Parathyroid adenoma (tissue), 2 donors: ENCODE data around the gene ITGB5.
A peak's percentile ranks its signal among the peaks of the same experiment; 100 is the strongest.

Experiments
- H2AFZ ChIP-seq: fragments of 300-600 bp; sonication (generic); one replicate; pipeline ENCODE4 v1.7.0; 2017; ENCODE audit warnings: antibody characterized with exemption, mild to moderate bottlenecking
- H3K27ac ChIP-seq: fragments of 300-600 bp; sonication (generic); one replicate; pipeline ENCODE4 v1.7.0; 2017
- H3K27me3 ChIP-seq: fragments of 300-600 bp; sonication (generic); one replicate; pipeline ENCODE4 v1.7.0; 2017; ENCODE audit warnings: low read length; ENCODE audit not compliant: control insufficient read depth, insufficient read depth
- H3K36me3 ChIP-seq: fragments of 300-600 bp; sonication (generic); one replicate; pipeline ENCODE4 v1.7.0; 2017; ENCODE audit warnings: low read length; ENCODE audit not compliant: control insufficient read depth, insufficient read depth
- H3K4me1 ChIP-seq: fragments of 300-600 bp; sonication (generic); one replicate; pipeline ENCODE4 v1.7.0; 2017; ENCODE audit warnings: control low read depth
- H3K4me2 ChIP-seq: fragments of 300-600 bp; sonication (generic); one replicate; pipeline ENCODE4 v1.7.0; 2017; ENCODE audit warnings: low read length
- H3K4me3 ChIP-seq: fragments of 300-600 bp; sonication (generic); one replicate; pipeline ENCODE4 v1.7.0; 2017; ENCODE audit warnings: low read depth, low read length
- H3K79me2 ChIP-seq: fragments of 300-600 bp; sonication (generic); one replicate; pipeline ENCODE4 v1.7.0; 2017; ENCODE audit warnings: control low read depth
- H3K9ac ChIP-seq: fragments of 300-600 bp; sonication (generic); one replicate; pipeline ENCODE4 v1.7.0; 2017; ENCODE audit warnings: mild to moderate bottlenecking
- H3K9me3 ChIP-seq: fragments of 300-600 bp; sonication (generic); one replicate; pipeline ENCODE4 v1.7.0; 2017; ENCODE audit warnings: low read length; ENCODE audit not compliant: control insufficient read depth
- TF ChIP-seq, protein P1 (sequence below): fragments of 300-600 bp; sonication (generic); IDR thresholded peaks from one replicate; pipeline ENCODE4 v1.7.0; 2017; ENCODE audit warnings: antibody characterized with exemption, mild to moderate bottlenecking
- donor health status: primary hyperparathyroidism.

The ITGB5 gene

DNA sequence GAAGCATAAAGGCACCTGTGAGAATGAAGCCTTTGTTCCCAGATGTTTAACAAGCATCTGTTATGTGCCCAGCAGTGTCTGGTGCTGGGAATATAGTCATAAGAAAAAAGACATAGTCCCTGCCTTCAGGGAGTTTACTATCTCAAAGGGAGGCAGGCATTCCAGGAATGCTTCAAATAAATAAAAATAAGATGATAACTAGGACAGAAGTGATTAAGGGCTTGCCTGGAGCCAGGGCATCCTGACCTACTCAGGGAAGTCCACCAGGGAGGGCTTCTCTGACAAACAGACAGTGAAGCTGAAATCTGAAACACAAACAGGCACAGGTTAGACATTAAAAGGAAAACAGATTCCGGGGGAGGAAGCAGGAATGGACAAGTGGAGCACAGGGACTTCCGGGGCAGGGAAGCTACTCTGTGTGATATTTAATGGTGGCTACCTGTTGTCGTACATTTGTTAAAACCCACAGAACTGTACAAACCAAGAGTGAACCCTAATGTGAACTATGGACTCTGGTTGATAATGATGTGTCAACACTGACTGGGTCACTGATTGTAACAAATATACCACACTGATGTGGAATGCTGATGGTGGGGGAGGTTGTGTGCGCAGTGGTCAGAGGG lies 53.3 kb downstream of the ITGB5 start:
- Histone ChIP-seq H3K4me3 (no peak overlapping the region), H3K27ac (peak overlapping the region; percentile 6), H3K4me2 (no peak overlapping the region), H3K79me2 (peaks cover 8% of the 10 kb centered on the region), H3K27me3 (no peaks in the 10 kb centered on the region), H3K9ac (no peak overlapping the region), H3K4me1 (peaks cover 31% of the 10 kb centered on the region), H3K9me3 (no peaks in the 10 kb centered on the region), H3K36me3 (no peaks in the 10 kb centered on the region), H2AFZ (no peak overlapping the region)
- TF ChIP-seq, protein P1, sequence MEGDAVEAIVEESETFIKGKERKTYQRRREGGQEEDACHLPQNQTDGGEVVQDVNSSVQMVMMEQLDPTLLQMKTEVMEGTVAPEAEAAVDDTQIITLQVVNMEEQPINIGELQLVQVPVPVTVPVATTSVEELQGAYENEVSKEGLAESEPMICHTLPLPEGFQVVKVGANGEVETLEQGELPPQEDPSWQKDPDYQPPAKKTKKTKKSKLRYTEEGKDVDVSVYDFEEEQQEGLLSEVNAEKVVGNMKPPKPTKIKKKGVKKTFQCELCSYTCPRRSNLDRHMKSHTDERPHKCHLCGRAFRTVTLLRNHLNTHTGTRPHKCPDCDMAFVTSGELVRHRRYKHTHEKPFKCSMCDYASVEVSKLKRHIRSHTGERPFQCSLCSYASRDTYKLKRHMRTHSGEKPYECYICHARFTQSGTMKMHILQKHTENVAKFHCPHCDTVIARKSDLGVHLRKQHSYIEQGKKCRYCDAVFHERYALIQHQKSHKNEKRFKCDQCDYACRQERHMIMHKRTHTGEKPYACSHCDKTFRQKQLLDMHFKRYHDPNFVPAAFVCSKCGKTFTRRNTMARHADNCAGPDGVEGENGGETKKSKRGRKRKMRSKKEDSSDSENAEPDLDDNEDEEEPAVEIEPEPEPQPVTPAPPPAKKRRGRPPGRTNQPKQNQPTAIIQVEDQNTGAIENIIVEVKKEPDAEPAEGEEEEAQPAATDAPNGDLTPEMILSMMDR: no peak

DNA sequence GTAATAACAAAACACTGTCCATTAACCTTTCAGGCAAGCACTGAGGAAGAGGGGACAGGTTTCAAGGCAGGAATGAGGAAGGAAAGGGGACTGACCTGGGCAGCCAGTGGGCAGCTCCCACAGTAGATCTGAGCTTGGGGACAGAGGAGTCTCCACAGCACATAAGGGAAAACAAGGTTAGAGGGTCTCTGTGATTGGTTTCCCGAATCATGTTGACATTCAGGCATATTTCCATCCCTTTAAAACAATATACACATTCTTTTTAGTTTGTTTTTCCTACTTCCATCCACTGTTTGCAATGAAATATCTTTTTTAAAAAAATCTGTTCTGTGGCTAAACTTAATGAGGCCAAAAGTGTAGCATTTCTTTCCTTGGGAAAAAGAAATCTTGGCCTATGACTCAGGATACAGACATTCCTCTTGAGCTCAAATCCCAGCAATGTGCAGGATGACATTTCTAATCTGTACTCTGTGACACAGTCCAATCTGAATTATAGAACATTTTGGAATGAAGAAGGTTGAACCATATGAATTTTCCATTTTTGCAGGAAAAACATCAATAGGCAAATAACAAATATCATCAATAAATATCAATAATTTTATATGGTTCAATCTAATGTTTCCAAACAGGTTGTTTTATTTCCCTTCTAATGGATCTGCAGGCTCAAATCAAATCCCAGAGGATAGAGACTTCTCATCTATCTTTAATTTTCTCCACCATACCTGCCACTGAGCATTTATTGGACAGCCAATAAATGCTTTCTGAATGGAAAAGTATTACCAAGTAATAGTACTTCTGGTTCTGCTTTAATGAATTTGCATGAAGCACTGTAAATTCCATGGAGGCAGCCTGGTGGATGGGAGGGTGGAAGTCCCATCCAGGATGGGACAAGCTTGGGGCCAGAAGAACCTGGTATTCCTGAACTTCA lies 54.1 kb downstream of the ITGB5 start:
- H2AFZ ChIP-seq: no peak overlapping the region
- H3K4me3 ChIP-seq: no peak overlapping the region
- H3K36me3 ChIP-seq: no peaks in the 10 kb centered on the region
- H3K9me3 ChIP-seq: no peaks in the 10 kb centered on the region
- H3K4me2 ChIP-seq: no peak overlapping the region
- TF ChIP-seq, protein P1: no peak
- peaks cover 8% of the 10 kb centered on the region for H3K79me2 ChIP-seq
- no peaks in the 10 kb centered on the region for H3K27me3 ChIP-seq
- peaks cover 29% of the 10 kb centered on the region for H3K4me1 ChIP-seq
- H3K27ac ChIP-seq: peak overlapping the region; percentile 29
- no peak overlapping the region for H3K9ac ChIP-seq

DNA sequence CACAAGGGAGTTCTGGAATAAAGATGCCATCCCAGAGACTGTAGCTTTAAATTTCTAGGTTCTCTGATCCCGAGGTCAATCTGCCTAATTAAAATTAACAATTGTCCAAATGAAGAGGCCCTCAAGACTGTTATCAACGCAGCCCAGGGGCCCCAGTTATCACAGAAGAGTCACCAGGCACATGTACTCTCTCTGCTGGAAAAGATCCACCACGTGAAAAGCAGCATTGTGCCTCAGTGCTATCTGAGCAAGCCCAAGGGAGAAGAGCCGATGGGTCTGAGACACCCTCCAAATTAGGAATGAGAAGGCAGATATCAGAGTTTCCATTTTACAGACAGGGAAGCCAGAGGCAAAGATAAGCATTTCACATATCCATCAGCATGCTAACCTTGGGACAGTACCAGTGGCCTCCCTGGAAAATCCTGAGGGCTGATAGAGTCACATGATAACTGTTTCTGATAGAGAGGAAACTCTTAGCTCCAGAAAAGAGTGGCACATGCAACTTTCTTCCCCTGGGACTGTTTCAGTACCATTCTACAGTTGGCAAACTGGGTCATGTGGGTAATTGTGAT lies 55.5 kb downstream of the ITGB5 start:
- Histone ChIP-seq H3K9ac (no peak overlapping the region), H3K36me3 (no peaks in the 10 kb centered on the region), H3K9me3 (no peaks in the 10 kb centered on the region), H3K4me1 (peaks cover 16% of the 10 kb centered on the region), H3K27ac (no peak overlapping the region), H3K4me2 (no peak overlapping the region), H3K4me3 (no peak overlapping the region), H3K27me3 (no peaks in the 10 kb centered on the region), H2AFZ (no peak overlapping the region), H3K79me2 (peaks cover 8% of the 10 kb centered on the region)
- TF ChIP-seq, protein P1: no peak

DNA sequence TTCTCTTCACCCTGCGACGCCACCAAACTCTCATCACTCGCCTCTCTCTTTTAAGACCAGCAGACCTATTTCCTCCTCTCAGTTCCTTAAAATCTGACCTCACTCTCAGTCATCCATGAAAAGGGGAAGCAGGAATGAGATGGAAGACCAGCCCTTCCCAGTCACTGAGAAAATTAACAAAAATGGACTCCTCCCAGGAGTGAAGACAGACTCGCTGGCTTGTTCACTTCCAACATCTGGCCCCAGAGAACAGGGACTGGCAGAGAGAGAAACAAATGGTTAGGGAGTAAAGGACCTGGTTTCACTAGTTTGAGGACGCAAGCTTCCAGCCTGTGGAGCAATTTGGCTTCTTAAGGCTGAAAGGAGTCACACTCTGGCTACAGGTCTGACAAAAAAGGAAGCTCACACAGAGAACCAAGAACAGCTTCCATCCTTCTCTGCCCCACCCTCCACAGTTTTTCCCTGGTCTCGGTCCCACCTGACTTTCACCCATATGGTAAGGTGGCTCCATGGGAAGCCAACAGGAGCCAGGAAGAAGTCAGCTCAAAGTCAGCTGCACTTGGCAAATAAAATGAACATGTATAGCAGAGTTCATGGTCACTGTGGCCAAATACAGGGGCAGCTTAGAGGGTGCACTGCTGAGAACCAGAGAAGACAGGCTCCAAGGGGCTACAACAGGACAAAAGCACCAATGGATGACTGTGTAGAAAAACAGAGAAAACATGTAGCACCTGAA lies 57.2 kb downstream of the ITGB5 start:
- peaks cover 8% of the 10 kb centered on the region for H3K79me2 ChIP-seq
- peaks cover 4% of the 10 kb centered on the region for H3K4me1 ChIP-seq
- TF ChIP-seq, protein P1: no peak
- H2AFZ ChIP-seq: no peak overlapping the region
- no peaks in the 10 kb centered on the region for H3K36me3 ChIP-seq
- no peak overlapping the region for H3K9ac ChIP-seq
- H3K9me3 ChIP-seq: no peaks in the 10 kb centered on the region
- no peak overlapping the region for H3K4me3 ChIP-seq
- H3K27me3 ChIP-seq: no peaks in the 10 kb centered on the region
- peak overlapping the region; percentile 9 for H3K27ac ChIP-seq
- no peak overlapping the region for H3K4me2 ChIP-seq
